ENCODE results near the gene CHCHD3.

GRCh38 chr7:132972745-132973144 is 109.1 kb downstream of the CHCHD3 start:
- no peak for TF ChIP-seq CTCF (conservative IDR thresholded peaks at IDR 0.05 in 1 of 2, IDR thresholded peaks at IDR 0.05 in 1 of 2; ENCODE audit: extremely low read depth in 1 of 2, insufficient read depth in 1 of 2, low read depth in 1 of 2, low read length in 2 of 2)
- TF ChIP-seq EZH2 (IDR thresholded peaks at IDR 0.05; ENCODE audit: borderline replicate concordance, low read length) = no peak
